ENCODE results near the gene ST6GALNAC2.
"Not testable (repeated sequence)": the region's sequence is repeated elsewhere in the genome, so short reads cannot be mapped to it uniquely, and the experiment has no call there.

Gene ST6GALNAC2

DNA sequence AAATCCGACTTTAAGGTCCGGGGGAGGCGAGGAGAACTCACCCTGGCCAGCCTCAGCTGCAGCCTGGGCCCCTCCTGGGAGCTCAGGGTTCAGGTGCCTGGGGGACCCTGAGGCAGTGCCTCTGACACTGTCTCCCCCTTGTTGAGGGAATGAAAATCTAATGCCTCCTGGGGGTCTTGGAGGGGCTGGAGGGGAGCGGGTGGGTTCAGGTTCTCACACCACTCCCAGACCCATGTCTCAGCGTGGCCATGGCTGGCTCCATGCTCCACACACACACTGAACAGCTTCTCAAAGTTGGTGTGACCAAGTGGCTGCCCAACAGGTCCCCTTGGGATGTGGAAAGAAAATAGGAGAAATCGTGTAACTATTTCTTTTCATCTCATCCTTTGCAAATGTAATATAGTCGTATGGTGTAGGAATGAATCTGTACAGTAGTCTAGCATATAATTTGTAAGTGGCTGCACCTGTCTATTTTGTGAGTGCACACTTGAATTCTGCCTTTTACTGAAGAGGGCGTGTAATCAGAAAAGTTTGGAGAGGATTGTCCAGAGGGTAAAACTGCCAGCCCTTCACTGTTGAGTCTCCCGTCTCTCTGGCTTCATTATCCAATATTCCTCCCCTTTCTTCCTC, 46.6 kb downstream of the ST6GALNAC2 start:
- DNase-seq: no peak

DNA sequence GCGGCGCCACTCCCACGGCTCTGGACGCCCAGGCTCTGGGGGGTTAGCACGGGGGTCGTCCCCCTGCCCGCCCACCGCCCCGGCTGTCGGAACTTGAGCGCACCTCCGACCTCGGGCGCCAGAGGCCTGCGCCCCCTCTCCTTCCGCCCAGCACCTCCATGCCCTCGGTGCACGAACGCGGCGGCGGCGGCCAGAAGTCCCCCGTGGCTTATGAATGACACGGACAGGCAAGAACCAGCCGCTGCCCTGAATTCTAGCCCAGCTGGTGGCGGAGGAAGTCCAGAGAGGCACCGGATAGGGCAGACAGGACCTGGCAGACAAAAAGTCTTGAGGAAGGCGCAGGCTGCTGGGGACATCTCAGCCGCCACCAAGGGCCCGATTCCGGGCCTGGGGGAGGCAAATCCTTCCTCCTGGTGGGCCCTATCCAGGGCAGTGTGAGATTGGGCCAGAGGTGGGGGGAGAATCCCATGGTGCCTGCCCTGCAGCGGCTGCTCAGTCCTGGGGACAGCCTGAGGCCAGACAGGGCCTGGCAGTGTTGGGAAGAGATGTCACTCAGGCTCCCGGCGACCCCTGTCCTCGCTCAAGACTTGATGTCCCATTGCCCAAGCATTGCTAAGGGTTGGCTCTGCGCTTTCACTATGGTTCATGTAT, 47.3 kb downstream of the ST6GALNAC2 start:
- no peak for DNase-seq

DNA sequence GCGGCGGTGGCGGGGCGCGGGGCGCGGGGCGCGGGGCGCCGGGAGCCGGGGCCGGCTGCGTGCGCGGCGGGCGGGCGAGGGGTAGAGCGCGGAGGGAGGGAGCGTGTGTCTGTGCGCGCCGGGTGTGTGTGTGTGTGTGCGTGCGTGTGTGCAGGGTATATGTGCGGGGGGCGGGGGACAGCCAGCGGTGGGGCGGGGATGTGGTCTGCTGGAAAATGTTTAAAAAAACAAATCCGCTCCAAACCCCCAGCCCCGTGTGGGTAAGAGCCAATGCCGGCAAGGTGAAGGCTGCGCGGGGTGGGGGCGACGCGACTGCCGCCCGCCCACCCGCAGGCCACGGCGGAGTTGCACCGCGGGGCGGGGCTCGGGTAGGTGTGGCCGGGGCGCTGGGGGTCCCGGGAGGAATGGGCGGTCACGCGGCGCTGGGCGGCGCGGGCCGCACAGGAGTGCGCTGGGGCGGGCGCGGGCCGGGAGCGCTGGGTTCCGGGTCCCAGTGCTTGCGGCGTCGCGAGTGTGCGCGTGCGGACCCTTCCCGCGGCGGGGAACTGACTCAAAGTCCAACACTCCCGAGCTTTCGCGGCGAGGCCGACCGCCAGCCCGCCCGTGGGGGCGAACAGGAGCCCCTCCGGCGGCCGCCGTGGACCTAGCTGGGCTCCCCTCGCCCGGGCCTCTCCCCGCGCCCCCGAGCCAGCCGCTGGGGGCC, 47.9 kb downstream of the ST6GALNAC2 start, which contains the start of gene CYGB:
CYGB (minus strand) TSS at position 132 of the 703 bp plus-strand sequence. CDS start 167 bp downstream, outside the sequence.
- no peak for DNase-seq

DNA sequence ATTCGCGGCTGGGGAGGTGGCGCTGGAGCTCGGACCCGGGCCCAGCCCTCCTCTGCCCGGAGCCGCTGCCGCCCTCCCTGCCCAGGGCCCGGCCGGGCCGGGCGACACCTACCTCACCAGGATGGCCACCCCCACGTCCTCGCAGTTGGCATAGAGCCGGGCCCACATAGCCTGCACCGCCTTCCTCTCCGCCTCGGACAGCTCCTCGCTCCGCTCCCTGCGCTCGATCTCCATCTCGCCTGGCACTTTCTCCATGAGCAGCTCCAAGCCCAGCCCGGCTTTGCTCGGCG, 48.4 kb downstream of the ST6GALNAC2 start:
- no peak for DNase-seq

DNA sequence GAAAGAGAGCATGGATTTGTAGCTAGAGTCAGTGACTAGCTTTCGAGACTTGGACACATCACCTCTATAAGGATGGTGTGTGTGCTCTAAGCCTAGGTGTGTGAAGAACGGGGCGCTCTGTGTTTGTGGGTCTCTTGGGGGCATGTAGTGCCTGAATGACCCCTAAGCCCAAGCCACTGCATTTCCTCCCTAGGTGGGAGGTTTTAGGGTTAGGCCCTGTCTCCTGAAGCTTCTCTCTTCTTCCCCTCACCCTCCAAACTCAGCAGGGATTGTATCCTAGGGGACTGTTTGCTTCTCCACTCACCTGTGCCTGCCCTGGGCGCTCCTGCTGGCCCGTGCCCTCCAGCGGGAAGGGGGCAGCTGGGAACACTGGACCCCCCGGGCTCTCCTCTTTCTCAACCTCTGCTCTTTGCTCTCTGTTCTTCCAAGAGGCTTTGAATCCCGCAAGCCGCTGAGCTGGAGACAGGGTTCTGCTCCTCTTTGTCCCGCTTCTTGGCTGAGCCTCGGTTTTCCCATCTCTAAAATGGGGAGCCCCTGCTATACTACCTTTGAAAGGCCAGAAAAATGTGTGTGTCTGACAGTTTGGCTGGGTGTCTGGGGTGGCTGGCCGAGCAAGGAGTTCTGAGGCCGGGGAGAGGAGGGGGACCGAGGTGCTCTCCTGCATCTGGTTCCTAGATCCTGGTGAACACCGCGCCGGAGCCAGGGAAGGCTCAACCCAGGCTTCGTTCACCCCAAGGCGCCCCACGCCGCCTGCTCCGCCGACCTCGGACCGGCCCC, 49.0 kb downstream of the ST6GALNAC2 start:
- DNase-seq: no peak

DNA sequence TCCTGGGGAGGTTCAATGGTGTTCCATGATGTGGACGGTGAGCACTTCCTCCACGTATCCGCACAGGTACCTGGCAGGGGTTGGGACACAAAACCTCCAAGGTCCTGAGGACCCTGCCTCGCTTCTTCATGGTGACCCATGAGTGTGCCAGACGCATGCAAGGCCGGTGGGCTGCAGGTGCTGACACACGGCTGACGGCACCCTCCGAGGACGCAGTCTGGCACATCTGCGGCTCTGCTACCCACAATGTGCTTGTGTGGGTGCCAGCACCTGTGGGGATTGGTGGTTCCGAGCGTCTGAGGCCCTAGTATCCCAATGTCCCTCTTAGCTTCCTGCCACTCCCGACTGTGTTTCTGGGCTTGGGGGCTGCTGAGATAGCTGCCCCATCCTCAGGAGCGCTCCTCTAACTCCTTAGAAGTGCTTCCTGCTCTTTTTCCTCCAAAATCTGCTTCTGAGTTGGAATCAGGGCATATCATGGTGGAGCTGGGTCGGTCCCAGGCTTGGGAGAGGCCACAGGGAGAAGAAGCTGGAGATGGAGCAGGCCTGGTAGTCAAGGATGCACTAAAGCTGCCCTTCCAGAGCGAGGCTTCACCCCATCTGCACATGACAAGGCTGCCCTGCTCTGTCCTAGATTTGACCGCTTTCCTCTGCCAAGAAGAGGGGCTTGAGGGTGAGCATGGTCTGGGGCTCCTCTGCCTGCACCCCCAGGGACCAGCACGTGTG, 49.7 kb downstream of the ST6GALNAC2 start:
- no peak for DNase-seq

DNA sequence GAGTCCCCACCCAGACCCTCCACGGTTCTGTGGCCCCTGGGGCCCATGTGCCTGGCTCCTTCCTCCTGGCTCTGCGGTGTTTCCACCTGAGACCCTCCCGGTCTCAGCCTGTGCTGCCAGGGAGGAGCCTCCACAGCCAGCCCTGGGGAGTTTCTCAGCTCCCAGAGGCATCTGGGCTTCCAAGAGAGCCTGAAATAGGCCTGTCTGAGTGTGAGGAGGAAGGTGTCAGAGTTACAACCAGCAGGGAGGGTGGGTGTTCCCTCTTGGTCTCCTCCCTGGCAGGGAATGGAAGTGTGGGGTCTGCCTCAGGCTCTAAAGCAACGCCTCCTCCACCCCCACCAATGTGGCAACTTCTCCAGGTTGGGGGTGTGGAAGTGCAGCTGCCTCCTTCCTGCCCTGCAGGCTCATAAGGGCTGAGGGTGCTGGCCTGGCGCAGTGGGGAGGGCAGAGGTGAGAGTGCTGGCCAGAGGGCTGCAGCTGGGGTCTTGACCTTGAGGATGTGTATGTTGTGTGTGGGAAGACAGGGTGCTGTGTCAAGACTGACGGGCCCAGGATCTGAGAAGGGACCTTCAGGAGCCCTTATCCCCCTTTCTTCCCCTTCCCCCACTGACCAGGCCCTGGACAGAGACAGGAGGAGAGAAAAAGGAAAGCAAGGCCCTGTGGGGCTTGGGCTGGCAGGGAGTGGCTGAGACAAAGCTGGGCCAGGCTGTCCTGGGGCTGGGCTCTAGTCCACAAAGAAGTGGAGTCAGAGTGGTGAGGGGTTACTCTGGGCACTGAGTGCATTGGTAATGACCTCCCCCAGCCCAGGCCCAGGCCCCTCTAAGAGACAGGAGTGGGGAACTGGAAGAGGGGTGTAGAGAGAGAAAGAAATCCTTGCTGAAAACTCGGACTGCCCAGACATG, 50.6 kb downstream of the ST6GALNAC2 start:
- no peak for DNase-seq

DNA sequence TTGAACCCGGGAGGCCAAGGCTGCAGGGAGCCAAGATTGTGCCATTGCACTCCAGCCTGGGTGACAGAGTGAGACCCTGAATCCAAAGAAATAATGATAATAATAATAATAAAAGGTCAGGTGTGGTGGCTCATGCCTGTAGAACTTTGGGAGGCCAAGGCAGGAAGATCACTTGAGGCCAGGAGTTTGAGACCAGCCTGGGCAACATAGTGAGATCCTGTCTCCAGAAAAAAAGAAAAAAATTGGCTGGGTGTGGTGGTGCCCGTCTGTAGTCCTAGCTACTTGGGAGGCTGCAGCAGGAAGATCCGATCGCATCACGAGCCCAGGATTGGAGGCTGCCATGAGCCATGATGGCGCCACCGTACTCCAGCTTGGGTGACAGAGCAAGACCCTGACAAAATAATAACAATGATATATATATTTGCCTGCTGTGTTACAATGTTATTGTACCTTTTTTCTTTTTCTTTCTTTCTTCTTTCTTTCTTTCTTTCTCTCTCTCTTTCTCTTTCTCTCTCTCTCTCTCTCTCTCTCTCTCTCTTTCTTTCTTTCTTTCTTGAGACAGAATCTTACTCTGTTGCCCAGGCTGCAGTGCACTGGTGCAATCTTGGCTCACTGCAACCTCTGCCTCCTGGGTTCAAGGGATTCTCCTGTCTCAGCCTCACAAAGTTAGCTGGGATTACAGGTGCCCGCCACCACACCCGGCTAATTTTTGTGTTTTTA, 51.9 kb downstream of the ST6GALNAC2 start:
- not testable (repeated sequence) for DNase-seq

DNA sequence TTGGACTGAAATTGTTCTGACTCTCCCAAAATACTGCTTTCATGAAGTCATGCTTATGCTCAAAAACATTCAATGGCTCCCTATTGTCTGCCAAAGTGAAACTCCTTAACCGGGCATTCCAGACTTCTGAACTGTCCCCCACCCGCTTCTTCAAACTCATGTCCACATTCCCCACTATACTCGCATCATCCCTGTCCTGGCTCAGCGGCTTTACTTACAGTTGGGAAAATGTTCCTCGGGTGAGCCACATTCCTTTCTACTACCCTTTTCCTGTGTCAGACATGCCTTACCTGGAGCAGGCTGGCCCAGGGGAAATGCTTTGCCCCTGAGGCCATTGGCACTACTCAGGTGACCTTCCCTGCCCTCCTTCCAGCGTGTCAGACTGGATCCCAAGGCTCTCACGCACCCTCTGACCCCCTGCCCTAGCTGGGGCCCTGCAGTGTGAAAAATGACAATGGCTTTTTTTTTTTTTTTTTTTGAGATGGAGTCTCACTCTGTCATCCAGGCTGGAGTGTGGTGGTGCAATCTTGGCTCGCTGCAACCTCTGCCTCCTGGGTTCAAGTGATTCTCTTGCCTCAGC, 53.5 kb downstream of the ST6GALNAC2 start:
- no peak for DNase-seq

DNA sequence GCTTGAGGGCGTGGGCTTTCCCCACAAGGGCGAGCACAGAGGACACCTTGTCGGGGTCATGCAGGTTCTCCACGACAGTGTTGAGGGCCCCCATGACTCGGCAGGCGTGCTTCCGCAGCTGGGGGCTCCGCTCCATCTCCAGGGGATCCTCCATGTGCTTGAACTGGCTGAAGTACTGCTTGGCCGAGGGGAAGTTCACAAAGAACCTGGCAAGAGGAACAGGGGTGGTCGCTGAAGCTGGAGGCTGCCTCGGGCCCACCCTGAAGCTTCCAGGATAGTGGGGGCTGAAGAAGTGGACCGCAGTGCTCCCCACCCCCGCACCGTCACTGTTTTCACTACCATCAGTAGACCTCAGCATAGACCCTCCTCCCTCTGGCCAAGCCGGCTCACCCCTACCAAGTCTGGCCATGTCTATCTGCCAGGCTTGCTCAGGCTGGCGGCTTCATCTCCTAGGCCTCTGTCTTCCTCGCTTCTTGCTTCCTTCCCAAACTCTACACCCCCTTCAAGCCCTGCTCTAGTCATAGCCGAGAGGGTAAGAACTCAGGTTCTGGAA, 54.1 kb downstream of the ST6GALNAC2 start:
- no peak for DNase-seq

DNA sequence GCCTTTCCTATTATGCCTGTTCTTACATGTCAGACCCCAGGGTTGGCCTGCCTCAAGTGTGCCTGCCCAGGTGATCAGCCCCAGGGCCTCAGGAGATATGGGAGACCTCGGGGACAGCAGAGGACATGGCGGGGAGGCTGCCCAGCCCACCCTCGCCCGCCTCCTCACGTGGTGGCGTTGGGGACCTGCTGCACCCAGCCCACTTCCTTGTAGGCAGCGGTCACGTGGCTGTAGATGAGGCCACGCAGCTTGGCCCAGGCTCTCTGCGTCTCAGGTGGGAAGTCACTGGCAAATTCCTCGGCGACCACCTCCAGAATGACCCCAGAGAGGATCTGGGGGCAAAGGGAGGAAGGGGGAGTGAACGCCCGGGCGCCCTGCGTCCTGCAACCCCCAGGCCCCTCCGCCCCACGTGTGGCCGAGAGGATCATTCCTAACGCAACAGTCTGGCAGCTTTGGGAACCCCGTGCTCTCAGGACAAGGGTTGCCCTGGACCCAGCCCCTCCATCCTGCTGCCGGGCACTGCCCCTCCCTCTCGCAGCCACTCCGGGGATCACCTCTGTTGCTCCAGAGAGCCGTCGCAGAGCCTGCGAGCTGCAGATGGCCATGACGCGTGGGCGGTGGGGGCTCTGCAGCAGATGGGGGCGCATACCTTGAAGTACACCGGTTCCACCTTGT, 54.7 kb downstream of the ST6GALNAC2 start:
- no peak for DNase-seq

DNA sequence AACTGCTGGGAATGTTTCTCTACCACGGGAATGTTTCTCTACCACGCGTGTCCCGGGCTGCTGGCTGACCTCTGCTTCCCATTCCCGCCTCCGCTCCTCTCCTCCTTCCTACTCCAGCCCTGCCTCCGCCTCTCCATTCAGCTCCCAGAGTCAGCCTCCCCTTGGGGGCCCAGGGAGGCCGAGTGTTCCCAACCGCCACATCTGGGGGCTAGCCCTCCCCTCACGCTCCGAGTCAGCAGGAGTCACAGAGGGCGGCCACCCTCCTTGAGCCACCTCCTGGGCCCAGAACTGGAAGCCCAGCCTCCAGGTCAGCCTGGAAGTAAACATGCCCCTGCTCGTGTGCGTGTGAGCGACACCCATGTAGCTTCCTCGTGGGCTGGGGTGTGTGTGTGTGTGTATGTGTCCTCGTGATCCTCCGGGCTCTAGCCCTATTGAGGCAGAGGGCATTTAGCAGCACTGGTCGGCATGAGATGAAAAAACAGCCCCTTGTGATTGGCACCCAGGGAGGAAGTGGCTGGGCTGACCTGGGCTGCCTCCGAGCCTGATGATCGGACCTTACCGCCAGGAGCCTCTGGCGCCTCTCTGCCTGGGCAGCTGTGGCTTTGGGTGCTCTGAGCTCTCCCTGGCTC, 55.5 kb downstream of the ST6GALNAC2 start:
- DNase-seq: no peak

DNA sequence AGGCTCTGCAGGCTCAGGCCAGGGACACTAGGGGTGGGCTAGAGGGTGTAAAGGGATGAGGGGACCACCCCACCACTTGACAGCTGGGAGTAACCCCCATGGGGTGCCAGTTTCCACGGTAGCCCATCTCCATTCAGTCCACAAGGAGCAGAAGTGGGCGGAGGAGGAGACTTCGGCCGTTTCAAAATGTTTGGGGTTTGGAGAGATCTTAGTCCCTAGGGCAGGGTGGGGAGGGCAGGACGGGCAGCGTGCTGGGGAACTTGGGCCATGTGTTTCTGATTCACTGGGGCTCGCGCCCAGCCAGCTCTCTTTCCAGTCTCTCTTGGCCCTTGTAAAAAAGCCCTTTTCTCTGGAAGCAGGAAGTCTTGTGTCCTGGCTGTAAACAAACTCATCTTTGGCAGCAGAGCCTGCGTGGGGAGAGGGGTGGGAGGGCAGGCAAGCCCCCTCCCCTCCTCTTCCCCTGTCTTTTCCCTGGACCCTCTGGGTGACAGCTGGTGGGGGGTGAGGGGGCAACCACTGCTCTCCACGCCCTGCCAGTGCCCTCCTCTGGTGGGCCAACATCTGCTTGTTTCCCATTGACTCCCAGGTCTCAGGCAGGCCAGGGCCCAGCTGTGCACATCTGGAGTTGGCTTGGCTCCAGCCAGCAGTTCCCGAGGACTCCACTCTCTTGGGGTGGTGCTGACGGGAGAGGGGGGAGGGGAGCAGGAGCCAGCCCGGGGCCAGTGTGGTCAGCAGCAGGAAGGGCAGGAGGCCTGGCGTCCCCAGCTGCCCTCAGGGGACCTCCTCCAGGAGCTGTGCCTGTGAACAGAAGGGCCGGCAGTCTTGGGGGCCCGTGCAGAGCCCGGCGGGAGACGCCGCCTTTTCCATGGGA, 56.2 kb downstream of the ST6GALNAC2 start:
- no peak for DNase-seq

DNA sequence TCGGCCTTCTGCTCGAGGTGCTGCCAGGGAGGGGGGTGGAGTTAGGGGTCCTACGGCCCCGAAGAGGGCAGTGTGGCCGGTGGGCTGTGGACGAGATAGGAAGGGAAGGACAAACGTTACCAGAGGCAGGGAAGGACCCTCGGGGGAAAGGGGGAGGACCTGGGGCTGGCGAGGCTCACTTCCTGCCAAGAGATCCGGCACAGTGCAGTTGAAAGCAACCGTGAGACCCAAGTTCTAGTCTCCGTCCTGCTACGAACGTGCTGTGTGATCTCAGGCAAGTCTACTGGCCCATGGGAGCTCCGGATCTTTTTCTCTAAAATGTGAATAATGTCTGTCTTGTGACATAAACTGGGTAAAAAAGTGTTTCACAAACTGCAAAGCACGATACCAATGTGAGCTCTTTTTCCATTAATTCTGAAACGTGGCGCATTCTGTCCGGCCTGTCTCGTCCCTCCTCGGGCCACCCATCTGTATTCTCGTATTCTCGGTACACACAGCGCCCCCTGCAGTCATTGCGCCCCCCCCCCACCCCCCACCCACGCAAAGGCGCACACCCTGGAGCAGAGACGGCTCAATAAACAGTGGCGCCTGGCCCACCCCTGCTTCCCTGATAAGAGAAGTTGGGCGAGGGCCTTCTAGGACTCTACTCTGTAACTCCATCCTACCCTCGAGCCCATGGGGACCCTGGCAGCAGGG, 57.0 kb downstream of the ST6GALNAC2 start:
- DNase-seq: no peak

DNA sequence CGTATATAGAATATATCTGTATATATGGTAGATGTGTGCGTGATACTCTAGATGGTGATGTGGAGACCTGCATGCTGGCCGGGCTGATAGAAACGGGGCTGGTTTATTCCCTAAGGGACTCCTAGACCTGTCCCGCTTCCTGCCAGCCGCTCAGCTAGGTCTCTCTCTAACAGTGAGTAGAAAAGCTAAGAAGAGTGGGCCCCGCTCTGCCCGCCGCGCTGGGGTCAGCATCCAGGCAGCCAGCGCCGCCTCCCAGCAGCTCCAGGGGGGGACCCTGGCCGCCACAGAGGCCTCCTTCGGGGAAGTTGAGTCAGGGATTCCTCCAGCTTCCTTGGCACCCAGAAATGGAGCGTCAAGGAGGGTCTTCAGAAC, 57.5 kb downstream of the ST6GALNAC2 start:
- DNase-seq: no peak

DNA sequence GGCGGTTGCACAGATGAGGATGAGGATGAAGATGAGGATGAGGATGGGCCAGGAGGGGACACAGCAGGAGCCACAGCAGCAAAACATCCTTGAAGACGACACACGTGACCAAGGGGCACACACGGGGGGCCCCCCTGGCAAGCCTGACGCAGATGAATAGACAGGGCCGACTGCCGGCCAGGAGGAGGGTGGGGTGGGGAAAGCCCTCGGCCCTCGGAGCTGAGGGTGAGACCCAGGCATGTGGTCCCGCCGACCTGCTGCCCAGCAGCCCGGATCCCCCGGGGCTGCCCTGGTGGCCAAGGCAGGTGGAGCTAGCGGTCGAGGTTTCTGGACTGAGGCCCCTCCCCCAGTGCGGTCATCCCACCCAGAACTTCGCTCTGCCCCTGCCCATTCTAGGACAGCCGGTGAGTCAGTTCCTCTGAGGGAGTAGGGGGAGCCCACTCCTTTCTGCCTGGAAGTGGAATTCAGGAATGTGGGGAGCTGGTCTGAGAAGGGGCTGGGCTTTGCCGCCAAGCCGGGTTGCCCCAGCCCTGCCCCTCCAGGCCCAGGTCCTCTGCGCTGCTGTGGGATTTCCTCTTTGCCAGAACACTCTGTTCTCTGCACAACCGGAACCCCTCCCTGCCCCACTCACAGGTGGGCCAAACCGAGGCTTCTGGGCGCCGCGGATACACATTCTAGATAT, 58.1 kb downstream of the ST6GALNAC2 start:
- no peak for DNase-seq

DNA sequence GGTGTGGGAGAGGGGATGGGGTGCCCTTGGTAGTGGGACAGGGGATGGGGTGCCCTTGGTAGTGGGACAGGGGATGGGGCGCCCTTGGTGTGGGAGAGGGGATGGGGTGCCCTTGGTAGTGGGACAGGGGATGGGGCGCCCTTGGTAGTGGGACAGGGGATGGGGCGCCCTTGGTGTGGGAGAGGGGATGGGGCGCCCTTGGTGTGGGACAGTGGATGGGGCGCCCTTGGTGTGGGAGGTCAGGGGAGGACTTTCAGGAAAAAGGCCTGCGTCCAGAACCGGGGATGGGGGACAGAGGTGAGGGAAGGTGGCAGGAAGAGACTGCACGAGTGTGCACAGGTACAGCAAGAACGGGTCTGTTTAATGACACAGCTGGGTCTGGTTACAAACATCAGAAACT, 58.6 kb downstream of the ST6GALNAC2 start:
- not testable (repeated sequence) for DNase-seq
